Naive B cell (primary cell): ENCODE measurements around the gene CNTNAP1. TPM values are rescaled to one million over a fixed set of nuclear protein-coding genes. Genes with fewer than 3 reads are reported as not detected.

Source experiments
- ATAC-seq, 2 donors: fragments of 150-1000 bp; cut with Tn5 transposase; 2 replicates each; pipeline ENCODE4 v1.10.0; 2021; ENCODE audit warnings: low read depth in 2 of 2, mild to moderate bottlenecking in 2 of 2, moderate library complexity in 2 of 2
- DNase-seq: peaks from one replicate; pipeline ENCODE4 v3.0.0; 2022
- H3K27ac Mint-ChIP-seq, 6 donors: one replicate each; pipeline ENCODE4 v1.8.0; 2020 to 2022; ENCODE audit warnings: mild to moderate bottlenecking in 6 of 6, mixed read lengths in 6 of 6, moderate library complexity in 5 of 6, inconsistent platforms in 2 of 6
- H3K27me3 Mint-ChIP-seq, 3 donors: one replicate each; pipeline ENCODE4 v1.8.0; 2021 to 2022; ENCODE audit warnings: mixed read lengths in 3 of 3, mild to moderate bottlenecking in 1 of 3
- H3K36me3 Mint-ChIP-seq, 2 donors: one replicate each; pipeline ENCODE4 v1.8.0; 2020 to 2022; ENCODE audit warnings: mixed read lengths in 2 of 2, inconsistent platforms in 1 of 2, mild to moderate bottlenecking in 1 of 2
- H3K4me1 Mint-ChIP-seq, 3 donors: one replicate each; pipeline ENCODE4 v1.8.0; 2020 to 2022; ENCODE audit warnings: mixed read lengths in 3 of 3, inconsistent platforms in 1 of 3, mild to moderate bottlenecking in 1 of 3, moderate library complexity in 1 of 3
- H3K4me3 Mint-ChIP-seq, 8 donors: one replicate each; pipeline ENCODE4 v1.8.0; 2020 to 2022; ENCODE audit warnings: mild to moderate bottlenecking in 8 of 8, mixed read lengths in 8 of 8, moderate library complexity in 8 of 8, inconsistent platforms in 2 of 8
- H3K9me3 Mint-ChIP-seq, 7 donors: one replicate each; pipeline ENCODE4 v1.8.0; 2020 to 2022; ENCODE audit warnings: mixed read lengths in 7 of 7, mild to moderate bottlenecking in 5 of 7, inconsistent platforms in 2 of 7, moderate library complexity in 1 of 7
- polyA plus RNA-seq, 6 donors: library from polyadenylated mRNA; unstranded; fragments of 300-500 nt; fragmentation: Illumina TruSeq; gene quantifications; one replicate each; pipeline ENCODE4 v1.2.3, GENCODE V29; 2021; ENCODE audit warnings: low read depth in 6 of 6

CNTNAP1 gene
- under 1 TPM in 5 of 6 donors, not detected in 1; 0.19 to 1.00 (median 0.39) TPM for polyA plus RNA-seq

DNA sequence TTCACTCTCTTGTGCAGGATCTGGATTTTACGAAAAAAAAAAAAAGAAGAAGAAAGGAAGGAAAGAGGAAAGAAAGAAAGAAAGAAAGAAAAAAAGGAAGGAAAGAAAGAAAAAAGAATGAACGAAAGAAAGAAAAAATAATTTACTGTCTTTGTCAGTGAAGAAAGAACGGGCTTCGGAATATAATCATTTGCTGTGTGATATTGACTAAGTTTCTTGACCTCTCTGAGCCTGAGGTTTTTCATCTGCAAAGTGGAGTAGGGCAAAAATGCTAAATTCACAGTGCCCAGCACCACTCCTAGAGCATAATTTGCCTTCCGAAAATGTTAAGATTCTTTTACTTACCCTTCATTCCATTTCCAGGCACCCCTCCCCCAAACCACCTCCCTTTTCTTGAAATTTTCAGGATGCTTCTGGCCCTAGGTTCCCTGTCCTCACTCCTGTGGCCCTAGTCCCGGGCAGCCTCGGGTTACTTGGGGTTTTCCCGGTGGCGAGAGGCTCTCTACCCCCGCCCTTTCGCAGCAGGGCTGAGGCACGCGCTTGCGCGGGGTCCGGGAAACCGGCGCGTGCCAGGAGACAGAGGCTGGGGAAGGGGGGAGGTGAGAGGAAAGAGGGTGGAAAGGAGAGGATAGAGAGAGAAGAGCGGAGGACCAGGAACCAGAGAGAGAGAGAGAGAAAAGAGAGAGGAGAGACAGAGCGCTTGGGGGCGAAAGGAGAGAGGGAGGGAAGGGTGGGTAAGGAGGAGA lies at the start of gene CNTNAP1:
Gene CNTNAP1 (plus strand): TSS at position 556 of the 746 bp plus-strand sequence. CDS start 299 bp downstream, outside the sequence.
- peaks cover 0 to 2% (median 0%) of the 10 kb centered on the region in 7 donors for H3K9me3 Mint-ChIP-seq
- H3K4me3 Mint-ChIP-seq, result peak within 1 kb of the TSS; percentile 72 to 86 (median 78)
- H3K4me1 Mint-ChIP-seq, result peaks cover 51 to 55% (median 52%) of the 10 kb centered on the region in 3 donors
- DNase-seq (no peak), ATAC-seq (peak; percentile 15 to 20)
- peaks cover 14 to 49% (median 31%) of the 10 kb centered on the region in 3 donors for H3K27me3 Mint-ChIP-seq
- peak within 1 kb of the TSS in 4 of 6 donors; percentile 69 to 95 (median 85) for H3K27ac Mint-ChIP-seq
- no peaks in the 10 kb centered on the region for H3K36me3 Mint-ChIP-seq

DNA sequence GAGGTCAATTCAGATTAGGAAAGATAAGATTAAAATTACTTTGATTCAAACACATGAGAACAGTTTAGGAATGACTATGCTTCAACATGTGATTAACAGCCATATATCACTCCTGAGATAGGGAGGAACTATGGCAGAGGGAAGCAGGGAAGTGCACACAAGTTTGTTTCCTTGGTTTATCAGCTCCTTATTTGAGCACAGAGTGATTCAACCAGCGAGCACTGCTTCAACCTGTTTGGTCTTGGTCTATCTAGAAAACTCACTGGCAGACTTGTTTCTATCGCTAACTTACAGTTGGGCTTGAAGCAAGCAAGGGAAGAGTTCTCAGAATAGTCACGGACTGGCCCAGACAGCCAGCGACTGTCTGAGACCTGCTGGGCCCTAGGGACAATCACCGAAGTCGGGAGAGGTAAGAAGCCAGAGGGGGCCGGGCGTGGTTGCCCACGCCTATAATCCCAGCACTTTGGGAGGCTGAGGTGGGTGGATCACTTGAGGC lies 49.3 kb upstream of the CNTNAP1 start:
- no peaks in the 10 kb centered on the region for H3K36me3 Mint-ChIP-seq
- H3K27me3 Mint-ChIP-seq, result peaks cover 0 to 6% (median 4%) of the 10 kb centered on the region in 3 donors
- DNase-seq (no peak), ATAC-seq (no peak)
- H3K27ac Mint-ChIP-seq, result peak overlapping the region in 1 of 6 donors; percentile 50
- H3K4me1 Mint-ChIP-seq, result no peaks in the 10 kb centered on the region
- peaks cover 0 to 3% (median 0%) of the 10 kb centered on the region in 7 donors for H3K9me3 Mint-ChIP-seq
- H3K4me3 Mint-ChIP-seq, result no peak overlapping the region

DNA sequence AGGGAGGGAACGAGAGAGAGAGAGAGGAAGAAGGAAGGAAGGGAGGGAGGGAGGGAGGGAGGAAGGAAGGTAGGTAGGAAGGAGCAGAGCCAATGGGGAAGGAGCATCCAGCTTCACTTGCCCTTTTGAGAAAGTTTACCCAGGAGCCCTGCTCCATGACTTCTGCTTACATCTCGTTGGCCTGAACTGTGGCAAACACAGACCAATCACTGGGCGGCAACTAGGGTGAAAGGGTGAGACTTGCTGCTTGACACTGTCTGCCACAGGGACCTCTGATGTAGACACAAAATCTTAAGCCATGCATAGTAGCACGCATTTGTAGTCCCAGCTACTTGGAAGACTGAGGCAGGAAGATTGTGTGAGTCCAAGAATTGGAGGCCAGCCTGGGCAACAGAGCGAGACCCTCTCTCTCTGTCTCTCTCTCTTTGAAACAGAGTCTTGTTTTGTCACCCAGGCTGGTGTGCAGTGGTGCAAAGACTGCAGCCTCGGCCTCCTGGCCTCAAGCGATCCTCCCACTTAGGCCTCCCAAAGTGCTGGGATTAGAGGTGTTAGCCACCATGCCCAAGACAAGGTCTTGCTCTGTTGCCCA lies 42.7 kb upstream of the CNTNAP1 start:
- no peak overlapping the region for H3K4me3 Mint-ChIP-seq
- H3K27ac Mint-ChIP-seq, result no peak overlapping the region
- peaks cover 0 to 3% (median 0%) of the 10 kb centered on the region in 7 donors for H3K9me3 Mint-ChIP-seq
- H3K4me1 Mint-ChIP-seq, result no peaks in the 10 kb centered on the region
- ATAC-seq (no peak), DNase-seq (no peak)
- H3K36me3 Mint-ChIP-seq, result no peaks in the 10 kb centered on the region
- H3K27me3 Mint-ChIP-seq, result peaks cover 9 to 34% (median 15%) of the 10 kb centered on the region in 3 donors

DNA sequence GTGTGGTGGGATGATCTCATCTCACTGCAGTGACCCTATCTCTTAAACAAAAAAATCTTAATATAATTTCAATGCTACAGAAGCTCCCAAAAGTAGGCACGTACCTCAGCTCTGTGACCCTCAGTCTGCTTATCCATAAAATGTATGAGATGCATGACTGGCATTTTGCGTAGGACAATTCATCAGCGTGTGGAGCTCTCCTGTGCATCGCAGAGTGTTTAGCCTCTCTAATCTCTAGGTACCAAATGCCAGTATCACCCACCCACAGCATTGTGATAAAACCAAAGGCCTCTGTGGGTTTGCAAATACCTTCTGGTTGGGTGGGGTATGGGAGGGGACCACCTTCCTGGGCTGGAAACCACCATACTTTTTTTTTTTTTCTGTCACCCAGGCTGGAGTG lies 42.2 kb upstream of the CNTNAP1 start:
- no peak overlapping the region for H3K27ac Mint-ChIP-seq
- no peaks in the 10 kb centered on the region for H3K4me1 Mint-ChIP-seq
- H3K9me3 Mint-ChIP-seq, result peaks cover 0 to 3% (median 0%) of the 10 kb centered on the region in 7 donors
- H3K4me3 Mint-ChIP-seq, result no peak overlapping the region
- no peak for DNase-seq
- ATAC-seq, result no peak
- peaks cover 9 to 35% (median 15%) of the 10 kb centered on the region in 3 donors for H3K27me3 Mint-ChIP-seq
- H3K36me3 Mint-ChIP-seq, result no peaks in the 10 kb centered on the region

DNA sequence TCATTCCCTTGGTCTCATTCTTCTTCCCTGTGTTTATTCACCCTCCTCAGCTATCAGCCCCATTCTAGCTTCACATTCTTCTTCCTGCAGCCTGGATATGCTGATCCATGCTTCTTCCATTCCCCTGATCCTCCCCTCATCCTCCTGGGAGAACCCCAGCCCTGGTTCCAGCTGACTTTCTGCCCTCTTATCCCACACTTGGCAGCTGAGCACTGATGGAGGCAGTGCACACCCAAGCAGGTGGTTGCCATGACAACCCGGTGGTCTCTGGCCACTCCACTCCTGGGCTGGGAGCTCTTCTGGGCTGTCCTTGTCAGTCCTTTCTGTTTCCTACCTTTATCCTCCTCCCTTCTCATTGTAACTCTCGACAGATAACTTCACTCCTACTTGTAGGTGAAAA lies 40.0 kb upstream of the CNTNAP1 start:
- no peak for ATAC-seq
- no peak overlapping the region for H3K27ac Mint-ChIP-seq

DNA sequence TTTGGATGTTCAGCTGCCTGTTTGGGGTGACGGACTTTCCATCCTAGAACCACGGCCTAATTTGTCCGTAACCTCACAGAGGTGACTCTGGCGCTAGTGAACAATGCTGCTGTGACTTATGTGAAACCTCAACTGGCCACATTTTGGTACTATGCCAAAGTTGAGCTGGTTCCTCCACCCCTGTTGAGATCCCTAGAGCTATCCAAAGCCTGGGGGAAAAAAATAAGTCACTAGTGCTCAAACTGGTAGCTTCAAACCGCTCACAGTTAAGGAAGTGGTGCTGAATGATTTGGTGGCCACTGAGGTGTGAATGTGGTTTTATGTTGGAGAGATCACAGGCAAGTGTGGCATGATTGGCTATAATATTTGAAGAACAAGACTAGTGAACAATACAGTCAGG lies 34.6 kb upstream of the CNTNAP1 start:
- H3K4me1 Mint-ChIP-seq, result peaks cover 7 to 10% (median 8%) of the 10 kb centered on the region in 3 donors
- no peak overlapping the region for H3K27ac Mint-ChIP-seq
- no peaks in the 10 kb centered on the region for H3K36me3 Mint-ChIP-seq
- no peaks in the 10 kb centered on the region for H3K9me3 Mint-ChIP-seq
- no peak overlapping the region for H3K4me3 Mint-ChIP-seq
- ATAC-seq (peak; percentile 55 to 69), DNase-seq (no peak)
- peaks cover 19 to 59% (median 46%) of the 10 kb centered on the region in 3 donors for H3K27me3 Mint-ChIP-seq

More for the DNA sequence above, 40.0 kb upstream of the CNTNAP1 start:
- Mint-ChIP-seq H3K4me3 (no peak overlapping the region), H3K27me3 (peaks cover 9 to 47% (median 24%) of the 10 kb centered on the region in 3 donors), H3K9me3 (peaks cover 0 to 1% (median 0%) of the 10 kb centered on the region in 7 donors), H3K36me3 (no peaks in the 10 kb centered on the region), H3K4me1 (no peaks in the 10 kb centered on the region)
- no peak for DNase-seq

GRCh38 chr17:42651392-42651791 lies 30.9 kb upstream of the CNTNAP1 start:
- Mint-ChIP-seq H3K4me1 (peaks cover 18 to 29% (median 20%) of the 10 kb centered on the region in 3 donors), H3K27me3 (peaks cover 39 to 74% (median 66%) of the 10 kb centered on the region in 3 donors), H3K36me3 (no peaks in the 10 kb centered on the region), H3K27ac (no peak overlapping the region), H3K4me3 (no peak overlapping the region), H3K9me3 (no peaks in the 10 kb centered on the region)
- ATAC-seq (no peak), DNase-seq (no peak)

GRCh38 chr17:42653179-42654124 lies 28.9 kb upstream of the CNTNAP1 start:
- Mint-ChIP-seq H3K27ac (peak overlapping the region in 1 of 6 donors; percentile 61), H3K27me3 (peaks cover 38 to 77% (median 62%) of the 10 kb centered on the region in 3 donors), H3K4me3 (peak overlapping the region in 1 of 8 donors; percentile 28), H3K9me3 (no peaks in the 10 kb centered on the region), H3K4me1 (peaks cover 11 to 19% (median 17%) of the 10 kb centered on the region in 3 donors), H3K36me3 (no peaks in the 10 kb centered on the region)
- DNase-seq (no peak), ATAC-seq (no peak)

DNA sequence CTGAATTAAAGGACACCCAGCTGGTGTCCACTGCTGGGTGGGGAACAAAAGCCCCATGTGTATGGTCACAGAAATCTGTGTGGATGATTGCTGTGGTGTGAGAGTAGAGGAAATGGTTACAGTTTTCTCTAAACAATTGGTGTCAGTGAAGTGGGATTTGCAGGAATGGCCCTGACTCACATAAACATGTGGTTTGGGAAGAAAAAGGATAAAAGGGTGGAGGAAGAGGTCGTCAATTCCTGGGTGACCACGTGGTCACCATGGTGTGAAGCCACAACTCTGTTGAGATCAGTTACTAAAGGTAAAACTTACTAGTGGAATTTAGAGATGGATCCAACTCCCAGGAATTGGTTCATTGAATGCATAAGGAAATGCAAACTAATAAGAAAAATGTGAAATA lies 26.8 kb upstream of the CNTNAP1 start:
- H3K9me3 Mint-ChIP-seq, result no peaks in the 10 kb centered on the region
- peak overlapping the region in 1 of 8 donors; percentile 33 for H3K4me3 Mint-ChIP-seq
- no peak overlapping the region for H3K27ac Mint-ChIP-seq
- peaks cover 23 to 36% (median 27%) of the 10 kb centered on the region in 3 donors for H3K4me1 Mint-ChIP-seq
- DNase-seq (no peak), ATAC-seq (no peak)
- no peaks in the 10 kb centered on the region for H3K36me3 Mint-ChIP-seq
- H3K27me3 Mint-ChIP-seq, result peaks cover 34 to 78% (median 51%) of the 10 kb centered on the region in 3 donors

GRCh38 chr17:42657824-42658588 lies 24.3 kb upstream of the CNTNAP1 start:
- H3K36me3 Mint-ChIP-seq, result no peaks in the 10 kb centered on the region
- H3K27ac Mint-ChIP-seq, result no peak overlapping the region
- H3K27me3 Mint-ChIP-seq, result peaks cover 29 to 66% (median 41%) of the 10 kb centered on the region in 3 donors
- H3K4me3 Mint-ChIP-seq, result peak overlapping the region in 7 of 8 donors; percentile 28 to 95 (median 84)
- peaks cover 25 to 36% (median 27%) of the 10 kb centered on the region in 3 donors for H3K4me1 Mint-ChIP-seq
- no peak for ATAC-seq
- no peak for DNase-seq
- H3K9me3 Mint-ChIP-seq, result no peaks in the 10 kb centered on the region

- H3K4me3 Mint-ChIP-seq, result peak within 1 kb of the TSS; percentile 77 to 95 (median 88)
- H3K36me3 Mint-ChIP-seq, result no peaks in the 10 kb centered on the region
- no peaks in the 10 kb centered on the region for H3K9me3 Mint-ChIP-seq
- peak; percentile 45 for DNase-seq
- peak; percentile 71 to 72 for ATAC-seq
- H3K27ac Mint-ChIP-seq, result peak within 1 kb of the TSS in 3 of 6 donors; percentile 44 to 86 (median 54)
- H3K27me3 Mint-ChIP-seq, result peaks cover 20 to 53% (median 28%) of the 10 kb centered on the region in 3 donors
- peaks cover 20 to 29% (median 25%) of the 10 kb centered on the region in 3 donors for H3K4me1 Mint-ChIP-seq
Observed at GRCh38 chr17:42659079-42659931, 23.0 kb upstream of the CNTNAP1 start, which contains the start of gene TUBG2. Gene TUBG2 (plus strand): TSS chr17:42659284. CDS start chr17:42659504, 220 bp downstream.
